ENCODE results near the gene TEAD2. TPM values are rescaled to one million over a fixed set of nuclear protein-coding genes. Genes with fewer than 3 reads are reported as not detected.
"Not testable (repeated sequence)": the region's sequence is repeated elsewhere in the genome, so short reads cannot be mapped to it uniquely, and the experiment has no call there.

TEAD2 gene
- total RNA-seq, 3 donors from 2014 or later: 9.8 to 64.0 (median 21.8) TPM

GRCh38 chr19:49333811-49334288 lies 28.4 kb downstream of the TEAD2 start:
- Histone ChIP-seq H3K4me3 (no peak overlapping the region), H3K36me3 (ENCODE audit: low read depth) (no peaks in the 10 kb centered on the region), H3K4me1 (ENCODE audit: low read depth) (peaks cover 4% of the 10 kb centered on the region), H3K9me3 (no peaks in the 10 kb centered on the region)
- DNase-seq (peak; percentile 42 to 90 (median 64)), ATAC-seq (peak; percentile 71)
- intact Hi-C loops (cut with DNase I, micrococcal nuclease): no loop called here
- TF ChIP-seq, protein P1, sequence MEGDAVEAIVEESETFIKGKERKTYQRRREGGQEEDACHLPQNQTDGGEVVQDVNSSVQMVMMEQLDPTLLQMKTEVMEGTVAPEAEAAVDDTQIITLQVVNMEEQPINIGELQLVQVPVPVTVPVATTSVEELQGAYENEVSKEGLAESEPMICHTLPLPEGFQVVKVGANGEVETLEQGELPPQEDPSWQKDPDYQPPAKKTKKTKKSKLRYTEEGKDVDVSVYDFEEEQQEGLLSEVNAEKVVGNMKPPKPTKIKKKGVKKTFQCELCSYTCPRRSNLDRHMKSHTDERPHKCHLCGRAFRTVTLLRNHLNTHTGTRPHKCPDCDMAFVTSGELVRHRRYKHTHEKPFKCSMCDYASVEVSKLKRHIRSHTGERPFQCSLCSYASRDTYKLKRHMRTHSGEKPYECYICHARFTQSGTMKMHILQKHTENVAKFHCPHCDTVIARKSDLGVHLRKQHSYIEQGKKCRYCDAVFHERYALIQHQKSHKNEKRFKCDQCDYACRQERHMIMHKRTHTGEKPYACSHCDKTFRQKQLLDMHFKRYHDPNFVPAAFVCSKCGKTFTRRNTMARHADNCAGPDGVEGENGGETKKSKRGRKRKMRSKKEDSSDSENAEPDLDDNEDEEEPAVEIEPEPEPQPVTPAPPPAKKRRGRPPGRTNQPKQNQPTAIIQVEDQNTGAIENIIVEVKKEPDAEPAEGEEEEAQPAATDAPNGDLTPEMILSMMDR (IDR thresholded peaks at IDR 0.05): no peak

DNA sequence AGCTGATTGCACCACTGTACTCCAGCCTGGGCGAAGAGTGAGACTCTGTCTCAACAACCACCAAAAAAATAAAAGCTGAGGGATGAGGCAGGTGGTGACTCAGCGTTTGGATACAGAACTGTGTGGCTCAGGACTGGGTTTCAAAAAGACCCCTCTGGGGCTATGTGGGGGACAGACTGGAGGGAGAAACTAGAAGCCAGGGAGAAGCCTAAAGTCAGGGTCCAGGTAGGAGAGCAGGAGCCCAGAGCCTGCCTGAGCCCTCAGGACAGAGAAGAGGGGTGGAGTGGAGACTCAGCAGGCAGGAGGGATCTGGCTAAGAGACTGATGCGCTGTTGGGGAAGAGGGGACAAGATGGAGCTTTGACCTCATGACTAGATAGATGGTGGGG lies 28.8 kb downstream of the TEAD2 start:
- ATAC-seq: no peak
- intact Hi-C loops (cut with DNase I, micrococcal nuclease): no loop called here
- no peaks in the 10 kb centered on the region for H3K36me3 ChIP-seq (ENCODE audit: low read depth)
- no peak overlapping the region for H3K4me3 ChIP-seq
- TF ChIP-seq, protein P1 (IDR thresholded peaks at IDR 0.05): no peak
- H3K9me3 ChIP-seq: no peaks in the 10 kb centered on the region
- H3K4me1 ChIP-seq (ENCODE audit: low read depth): peaks cover under 1% of the 10 kb centered on the region
- DNase-seq: no peak

DNA sequence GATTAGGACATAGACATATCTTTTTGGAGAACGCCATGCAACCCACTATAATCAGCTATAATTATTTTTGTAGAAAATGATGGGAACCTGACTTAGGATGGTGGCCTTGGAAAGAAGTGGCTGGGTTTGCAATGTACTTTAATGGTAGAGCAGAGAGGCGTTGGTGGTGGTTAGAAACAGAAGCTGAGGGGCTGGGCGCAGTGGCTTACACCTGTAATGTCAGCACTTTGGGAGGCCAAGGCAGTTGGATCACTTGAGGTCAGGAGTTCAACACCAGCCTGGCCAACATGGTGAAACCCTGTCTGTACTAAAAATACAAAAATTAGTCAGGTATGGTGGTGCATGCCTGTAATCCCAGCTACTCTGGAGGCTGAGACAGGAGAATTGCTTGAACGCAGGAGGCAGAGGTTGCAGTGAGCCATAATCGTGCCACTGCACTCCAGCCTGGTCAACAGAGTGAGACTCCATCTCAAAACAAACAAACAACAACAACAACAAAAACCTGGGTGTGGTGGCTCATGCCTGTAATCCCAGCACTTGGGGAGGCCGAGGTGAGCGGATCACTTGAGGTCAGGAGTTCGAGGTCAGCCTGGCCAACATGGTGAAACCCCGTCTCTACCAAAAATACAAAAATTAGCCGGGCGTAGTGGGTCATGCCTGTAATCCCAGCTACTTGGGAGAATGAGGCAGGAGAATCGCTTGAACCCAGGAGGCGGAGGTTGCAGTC lies 29.4 kb downstream of the TEAD2 start:
- H3K4me1 ChIP-seq (ENCODE audit: low read depth); intact Hi-C loops (cut with DNase I, micrococcal nuclease); H3K36me3 ChIP-seq (ENCODE audit: low read depth); H3K9me3 ChIP-seq; ATAC-seq; H3K4me3 ChIP-seq; DNase-seq: not testable (repeated sequence)

- no peak overlapping the region for H3K4me3 ChIP-seq
- no peaks in the 10 kb centered on the region for H3K36me3 ChIP-seq (ENCODE audit: low read depth)
- H3K9me3 ChIP-seq: no peaks in the 10 kb centered on the region
- ATAC-seq (peak; percentile 78), DNase-seq (peak in 1 of 3 donors; percentile 44)
- H3K4me1 ChIP-seq (ENCODE audit: low read depth): no peaks in the 10 kb centered on the region
- TF ChIP-seq, protein P1 (IDR thresholded peaks at IDR 0.05): no peak
- intact Hi-C loops (cut with DNase I, micrococcal nuclease): no loop called here
Observed at GRCh38 chr19:49331616-49332055, 30.6 kb downstream of the TEAD2 start.

DNA sequence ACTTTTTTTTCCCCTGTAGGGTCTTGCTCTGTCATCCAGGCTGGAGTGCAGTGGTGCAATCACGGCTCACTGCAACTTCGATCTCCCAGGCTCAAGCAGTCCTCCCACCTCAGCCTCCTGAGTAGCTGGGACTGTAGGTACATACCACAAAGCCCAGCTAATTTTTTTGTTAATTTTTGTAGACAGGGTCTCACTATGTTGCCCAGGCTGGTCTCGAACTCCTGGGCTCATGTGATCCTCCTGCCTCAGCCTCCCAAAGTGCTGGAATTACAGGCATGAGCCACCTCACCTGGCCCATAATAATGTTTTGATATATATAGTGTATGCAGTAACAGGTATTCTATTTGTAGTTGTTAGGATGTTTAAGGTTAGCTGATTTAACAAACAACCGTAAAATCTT lies 31.0 kb downstream of the TEAD2 start:
- H3K9me3 ChIP-seq; intact Hi-C loops (cut with DNase I, micrococcal nuclease); H3K4me1 ChIP-seq (ENCODE audit: low read depth); H3K36me3 ChIP-seq (ENCODE audit: low read depth); ATAC-seq; DNase-seq; H3K4me3 ChIP-seq: not testable (repeated sequence)

DNA sequence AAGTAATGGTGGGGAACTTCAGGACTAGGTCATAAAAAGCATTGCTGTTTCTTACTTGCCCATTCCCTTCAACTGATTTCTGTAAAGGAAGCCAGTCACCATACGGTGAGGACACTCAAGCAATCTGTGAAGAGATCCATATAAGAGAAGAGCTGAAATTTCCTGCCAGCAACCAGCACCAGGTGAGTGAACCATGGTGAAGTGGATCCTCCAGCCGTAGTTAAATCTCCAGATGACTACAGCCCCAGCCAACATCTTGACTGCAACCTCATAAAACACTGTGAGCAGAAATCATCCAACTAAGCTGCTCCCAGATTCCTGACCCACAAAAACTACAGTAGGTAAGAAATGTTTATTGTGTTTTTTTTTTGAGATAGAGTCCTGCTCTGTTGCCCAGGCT lies 33.5 kb downstream of the TEAD2 start:
- H3K36me3 ChIP-seq (ENCODE audit: low read depth): no peaks in the 10 kb centered on the region
- ATAC-seq (no peak), DNase-seq (no peak)
- no peaks in the 10 kb centered on the region for H3K9me3 ChIP-seq
- no peak overlapping the region for H3K4me3 ChIP-seq
- TF ChIP-seq, protein P1 (IDR thresholded peaks at IDR 0.05): no peak
- H3K4me1 ChIP-seq (ENCODE audit: low read depth): no peaks in the 10 kb centered on the region
- intact Hi-C loops (cut with DNase I, micrococcal nuclease): no loop called here
